AG09319 (cell line): Measurements from ENCODE around the gene TIAL1.

Experiments
- DNase-seq: peaks from one replicate; pipeline ENCODE4 v3.0.0-alpha.2; 2010; ENCODE audit warnings: low read depth; ENCODE audit errors: extremely low read depth
- TF ChIP-seq, protein P1 (sequence below): IDR thresholded peaks from 2 replicates; pipeline ENCODE4 v1.5.1; 2011; ENCODE audit warnings: low read depth, mild to moderate bottlenecking, inconsistent platforms, low read length, moderate library complexity

TIAL1 gene

DNA sequence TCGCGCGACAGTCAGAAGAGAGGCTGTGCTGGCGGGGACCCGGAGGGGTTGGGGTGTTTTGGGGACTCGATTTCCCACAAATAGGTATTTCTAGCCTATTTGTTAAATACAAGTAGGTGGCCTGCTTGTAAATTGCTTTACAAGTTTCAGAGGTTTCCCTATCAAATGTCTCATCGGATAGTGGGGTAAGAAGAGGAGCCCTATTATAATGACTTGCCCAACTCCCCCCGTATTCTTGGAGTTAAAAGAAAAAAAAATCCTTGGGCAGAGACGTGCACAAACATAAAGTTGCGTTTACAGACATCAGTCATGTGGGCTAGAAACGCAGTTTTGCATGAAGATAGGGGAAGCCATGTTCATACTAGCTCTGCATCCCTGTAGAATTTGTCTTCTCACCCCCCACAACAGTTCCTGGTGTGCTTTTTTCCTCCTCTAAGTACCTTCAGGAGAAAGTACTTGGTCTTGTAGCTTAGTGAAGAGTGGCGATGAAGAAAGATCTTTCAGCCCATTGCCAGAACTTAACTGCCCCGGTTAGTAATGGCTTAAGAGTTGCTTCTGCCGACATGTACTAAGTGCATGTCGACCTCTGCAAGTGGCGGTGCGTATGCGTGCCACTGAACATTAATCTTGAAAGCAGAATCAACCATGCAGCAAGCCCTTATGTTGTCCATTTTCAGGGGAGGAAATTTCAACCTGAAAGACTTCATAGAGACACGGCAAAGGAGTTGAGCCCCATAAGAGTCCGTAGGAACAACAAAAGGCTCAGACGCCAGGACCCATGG is 832 bp upstream of the TIAL1 start:
- no peak for DNase-seq
- TF ChIP-seq, protein P1, sequence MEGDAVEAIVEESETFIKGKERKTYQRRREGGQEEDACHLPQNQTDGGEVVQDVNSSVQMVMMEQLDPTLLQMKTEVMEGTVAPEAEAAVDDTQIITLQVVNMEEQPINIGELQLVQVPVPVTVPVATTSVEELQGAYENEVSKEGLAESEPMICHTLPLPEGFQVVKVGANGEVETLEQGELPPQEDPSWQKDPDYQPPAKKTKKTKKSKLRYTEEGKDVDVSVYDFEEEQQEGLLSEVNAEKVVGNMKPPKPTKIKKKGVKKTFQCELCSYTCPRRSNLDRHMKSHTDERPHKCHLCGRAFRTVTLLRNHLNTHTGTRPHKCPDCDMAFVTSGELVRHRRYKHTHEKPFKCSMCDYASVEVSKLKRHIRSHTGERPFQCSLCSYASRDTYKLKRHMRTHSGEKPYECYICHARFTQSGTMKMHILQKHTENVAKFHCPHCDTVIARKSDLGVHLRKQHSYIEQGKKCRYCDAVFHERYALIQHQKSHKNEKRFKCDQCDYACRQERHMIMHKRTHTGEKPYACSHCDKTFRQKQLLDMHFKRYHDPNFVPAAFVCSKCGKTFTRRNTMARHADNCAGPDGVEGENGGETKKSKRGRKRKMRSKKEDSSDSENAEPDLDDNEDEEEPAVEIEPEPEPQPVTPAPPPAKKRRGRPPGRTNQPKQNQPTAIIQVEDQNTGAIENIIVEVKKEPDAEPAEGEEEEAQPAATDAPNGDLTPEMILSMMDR, result no peak

- TF ChIP-seq, protein P1, result no peak
- DNase-seq, result no peak
These were observed 868 bp downstream of the TIAL1 start for GRCh38 chr10:119595676-119596515.

DNA sequence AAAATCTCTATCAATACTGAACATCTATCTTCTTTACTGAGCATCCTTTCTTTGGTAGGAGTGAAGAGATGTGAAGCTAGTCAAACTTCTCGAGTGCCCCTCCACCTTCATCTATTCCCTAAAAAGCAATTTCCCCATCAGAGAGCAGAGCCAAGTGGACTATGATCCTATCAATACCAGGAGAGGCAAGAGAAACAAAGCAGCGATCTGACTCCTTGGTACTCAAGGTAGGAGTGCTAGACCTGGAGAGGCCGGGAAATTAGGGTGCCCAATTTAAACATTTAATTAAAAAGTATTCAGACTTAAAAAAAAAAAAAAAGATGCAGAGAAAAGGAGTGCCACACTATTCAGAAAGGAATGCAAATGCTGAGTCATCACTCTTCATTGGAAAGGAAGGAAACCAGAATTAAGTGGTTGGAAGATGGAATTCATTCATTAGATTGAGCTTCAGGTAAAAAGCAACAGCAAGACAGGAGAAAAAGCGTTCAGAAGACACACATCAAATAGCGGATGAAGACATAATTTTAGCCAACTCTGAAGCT is 1.6 kb downstream of the TIAL1 start:
- no peak for DNase-seq
- TF ChIP-seq, protein P1, result no peak

- no peak for DNase-seq
- TF ChIP-seq, protein P1, result no peak
These were observed 8.7 kb downstream of the TIAL1 start for GRCh38 chr10:119588071-119588470.

DNA sequence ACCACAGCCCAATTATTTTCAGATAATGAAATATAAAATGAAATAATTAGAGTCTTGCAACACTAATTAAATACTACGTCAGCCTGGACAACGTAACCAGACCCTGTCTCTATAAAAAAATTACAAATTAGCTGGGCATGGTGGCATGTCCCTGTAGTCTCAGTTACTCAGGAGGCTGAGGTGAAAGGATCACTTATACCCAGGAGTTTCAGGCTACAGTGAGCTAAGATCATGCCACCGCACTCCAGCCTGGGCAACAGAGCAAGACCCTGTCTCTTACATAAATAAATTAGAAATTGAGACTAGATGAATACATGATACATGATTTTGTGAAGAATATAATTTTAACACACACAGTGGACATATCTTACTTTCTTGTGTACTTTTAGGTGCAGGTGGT is 18.4 kb downstream of the TIAL1 start:
- no peak for DNase-seq
- TF ChIP-seq, protein P1, result no peak

DNA sequence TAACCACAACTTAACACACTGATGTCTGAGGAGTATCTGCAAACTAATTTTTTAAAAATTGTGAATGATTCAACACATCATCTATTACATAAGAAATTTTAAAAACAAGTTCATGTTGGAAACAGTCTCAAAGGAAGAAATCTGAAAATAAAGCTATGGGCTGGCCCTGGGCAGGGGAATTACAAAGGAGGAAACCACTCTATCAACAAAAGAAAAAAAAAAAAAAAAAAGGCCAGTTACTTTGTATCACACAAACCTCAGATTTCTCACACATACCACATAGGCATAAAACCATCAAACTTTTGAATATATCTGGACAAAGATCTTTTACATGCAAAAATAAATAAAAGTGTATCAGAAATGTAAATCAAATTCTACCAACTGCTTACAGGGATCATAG is 20.8 kb downstream of the TIAL1 start:
- DNase-seq, result no peak
- TF ChIP-seq, protein P1, result no peak

DNA sequence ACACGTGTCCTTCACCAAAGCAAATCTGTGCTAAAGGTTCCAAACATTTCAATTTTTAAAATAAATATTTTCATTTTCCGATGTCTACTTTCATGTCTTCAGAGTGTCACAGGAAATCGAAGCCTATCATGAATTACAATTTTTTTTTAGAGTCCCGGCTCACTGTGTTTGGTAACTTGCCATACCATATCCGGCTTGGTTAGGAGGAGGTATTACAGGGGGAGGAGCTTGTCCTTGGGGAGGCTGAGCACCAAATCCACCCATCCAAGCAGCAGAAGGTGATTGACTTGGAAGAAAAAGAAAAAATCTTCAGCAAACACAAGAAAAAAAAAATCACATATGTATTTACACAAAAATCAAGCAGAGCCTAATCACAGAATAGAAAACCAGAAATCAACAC is 21.3 kb downstream of the TIAL1 start:
- no peak for DNase-seq

More for the DNA sequence above, 21.3 kb downstream of the TIAL1 start:
- TF ChIP-seq, protein P1, result no peak
